Erythroblast (primary cell): ENCODE measurements around the gene FARP2.

Experiments used
- GATA1 ChIP-seq: IDR thresholded peaks from 2 replicates; pipeline ENCODE4 v1.6.1; 2011; ENCODE audit warnings: low read depth, mild to moderate bottlenecking, control low read depth, low read length, moderate library complexity
- POLR2A ChIP-seq: IDR thresholded peaks from 2 replicates; pipeline ENCODE4 v1.6.1; 2011; ENCODE audit warnings: mild to moderate bottlenecking, low read length

DNA sequence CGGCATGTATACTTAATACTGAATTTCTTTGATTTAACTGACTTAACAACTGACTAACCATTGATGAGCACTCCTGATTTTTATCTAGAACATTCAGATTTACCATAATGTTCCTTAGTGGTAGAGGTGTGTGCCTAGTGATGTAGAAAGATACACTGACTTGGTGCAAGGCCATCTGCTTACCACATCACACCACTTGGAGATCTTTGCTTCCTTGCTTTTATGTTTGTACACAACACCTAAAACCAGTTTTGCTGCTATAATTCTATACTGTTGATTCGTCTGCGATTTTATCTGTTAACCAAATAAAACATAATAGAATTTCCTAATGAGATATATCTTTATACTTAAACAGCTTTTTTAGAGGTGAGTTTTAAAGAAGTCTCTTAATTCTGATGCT is 3.9 kb upstream of the FARP2 start:
- TF ChIP-seq POLR2A (no peak), GATA1 (no peak)
